ENCODE results near the gene RAB40B. TPM values are rescaled to one million over a fixed set of nuclear protein-coding genes. Genes with fewer than 3 reads are reported as not detected.

The RAB40B gene
- polyA plus RNA-seq, 1 of the 3 experiments (the other 2 are of a cell fraction), result 20.7 TPM

DNA sequence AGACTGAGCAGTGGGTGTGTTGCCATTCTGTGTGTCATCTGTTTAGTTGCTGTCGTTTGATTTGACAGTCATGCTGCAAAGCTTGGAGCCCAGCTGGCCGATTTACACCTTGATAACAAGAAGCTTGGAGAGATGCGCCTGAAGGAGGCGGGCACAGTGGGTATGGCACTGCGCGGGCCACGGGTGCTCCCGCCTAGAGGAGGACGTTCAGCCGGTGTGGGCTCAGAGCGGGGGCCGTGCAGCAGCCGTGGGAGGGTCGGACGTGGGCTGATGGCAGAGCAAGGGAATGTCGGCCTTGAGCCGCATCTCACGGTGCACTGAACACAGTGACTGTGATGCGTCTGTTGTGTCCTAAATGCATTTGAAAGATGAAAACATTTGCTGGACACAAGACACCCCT, 21.7 kb upstream of the RAB40B start:
- POLR2A ChIA-PET, result no interaction called here
- H3K4me3 ChIP-seq (ENCODE audit: low read depth in 2 of 2, low read length in 1 of 2), result no peak overlapping the region
- CTCF ChIA-PET, result no interaction called here
- H3K9me3 ChIP-seq, result no peaks in the 10 kb centered on the region
- no peaks in the 10 kb centered on the region for H3K9me2 ChIP-seq
- no peak overlapping the region for H3K9ac ChIP-seq
- H3K79me2 ChIP-seq (ENCODE audit: insufficient read depth), result peaks cover 28% of the 10 kb centered on the region
- no peaks in the 10 kb centered on the region for H3K27me3 ChIP-seq (ENCODE audit: insufficient read depth)
- TF ChIP-seq NRF1 (IDR thresholded peaks at IDR 0.05; ENCODE audit: low read depth, low read length) (no peak), SIN3A (IDR thresholded peaks at IDR 0.05; ENCODE audit: borderline replicate concordance, low read depth, low read length) (no peak), NFIC (IDR thresholded peaks at IDR 0.05; ENCODE audit: borderline replicate concordance) (no peak), MEF2A (IDR thresholded peaks at IDR 0.05; ENCODE audit: borderline replicate concordance, low read depth) (no peak), RAD21 (IDR thresholded peaks at IDR 0.05; ENCODE audit: low read length) (no peak), ZBTB33 (IDR thresholded peaks at IDR 0.05; ENCODE audit: borderline replicate concordance, low read depth) (no peak), JUND (IDR thresholded peaks at IDR 0.05) (no peak), TCF12 (IDR thresholded peaks at IDR 0.05) (no peak), EP300 (IDR thresholded peaks at IDR 0.05; ENCODE audit: borderline replicate concordance in 1 of 2, low read depth in 1 of 2, low read length in 1 of 2) (no peak), MXI1 (IDR thresholded peaks at IDR 0.05; ENCODE audit: low read depth, low read length) (no peak)
- TF ChIP-seq, protein P1, sequence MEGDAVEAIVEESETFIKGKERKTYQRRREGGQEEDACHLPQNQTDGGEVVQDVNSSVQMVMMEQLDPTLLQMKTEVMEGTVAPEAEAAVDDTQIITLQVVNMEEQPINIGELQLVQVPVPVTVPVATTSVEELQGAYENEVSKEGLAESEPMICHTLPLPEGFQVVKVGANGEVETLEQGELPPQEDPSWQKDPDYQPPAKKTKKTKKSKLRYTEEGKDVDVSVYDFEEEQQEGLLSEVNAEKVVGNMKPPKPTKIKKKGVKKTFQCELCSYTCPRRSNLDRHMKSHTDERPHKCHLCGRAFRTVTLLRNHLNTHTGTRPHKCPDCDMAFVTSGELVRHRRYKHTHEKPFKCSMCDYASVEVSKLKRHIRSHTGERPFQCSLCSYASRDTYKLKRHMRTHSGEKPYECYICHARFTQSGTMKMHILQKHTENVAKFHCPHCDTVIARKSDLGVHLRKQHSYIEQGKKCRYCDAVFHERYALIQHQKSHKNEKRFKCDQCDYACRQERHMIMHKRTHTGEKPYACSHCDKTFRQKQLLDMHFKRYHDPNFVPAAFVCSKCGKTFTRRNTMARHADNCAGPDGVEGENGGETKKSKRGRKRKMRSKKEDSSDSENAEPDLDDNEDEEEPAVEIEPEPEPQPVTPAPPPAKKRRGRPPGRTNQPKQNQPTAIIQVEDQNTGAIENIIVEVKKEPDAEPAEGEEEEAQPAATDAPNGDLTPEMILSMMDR (IDR thresholded peaks at IDR 0.05), result no peak
- DNase-seq, result no peak
- WGBS (ENCODE audit: low lambda C conversion rate), result 91% methylated on average over 19 of the region's 19 CpGs
- H3K4me2 ChIP-seq, result no peak overlapping the region
- H4K20me1 ChIP-seq (ENCODE audit: insufficient read depth), result peaks cover 7% of the 10 kb centered on the region; the same call in 1 of the 2 replicates
- H3K4me1 ChIP-seq (ENCODE audit: control insufficient read depth in 1 of 2, insufficient read depth in 2 of 2, low read depth in 1 of 2, low read length in 1 of 2), result peaks cover 0 to 13% of the 10 kb centered on the region in 2 experiments; a peak in 1 of 4 replicates
- no peak overlapping the region for H2AFZ ChIP-seq (ENCODE audit: low read depth)
- peaks cover 5% of the 10 kb centered on the region for H3F3A ChIP-seq (replicated peaks; ENCODE audit: insufficient read depth)
- H3K27ac ChIP-seq (ENCODE audit: low read depth in 2 of 2, low read length in 1 of 2), result no peak overlapping the region
- H3K36me3 ChIP-seq (replicated peaks in 1 of 2; ENCODE audit: control insufficient read depth in 1 of 2, insufficient read depth in 2 of 2, low read length in 1 of 2), result peaks cover 24% of the 10 kb centered on the region in 2 experiments

DNA sequence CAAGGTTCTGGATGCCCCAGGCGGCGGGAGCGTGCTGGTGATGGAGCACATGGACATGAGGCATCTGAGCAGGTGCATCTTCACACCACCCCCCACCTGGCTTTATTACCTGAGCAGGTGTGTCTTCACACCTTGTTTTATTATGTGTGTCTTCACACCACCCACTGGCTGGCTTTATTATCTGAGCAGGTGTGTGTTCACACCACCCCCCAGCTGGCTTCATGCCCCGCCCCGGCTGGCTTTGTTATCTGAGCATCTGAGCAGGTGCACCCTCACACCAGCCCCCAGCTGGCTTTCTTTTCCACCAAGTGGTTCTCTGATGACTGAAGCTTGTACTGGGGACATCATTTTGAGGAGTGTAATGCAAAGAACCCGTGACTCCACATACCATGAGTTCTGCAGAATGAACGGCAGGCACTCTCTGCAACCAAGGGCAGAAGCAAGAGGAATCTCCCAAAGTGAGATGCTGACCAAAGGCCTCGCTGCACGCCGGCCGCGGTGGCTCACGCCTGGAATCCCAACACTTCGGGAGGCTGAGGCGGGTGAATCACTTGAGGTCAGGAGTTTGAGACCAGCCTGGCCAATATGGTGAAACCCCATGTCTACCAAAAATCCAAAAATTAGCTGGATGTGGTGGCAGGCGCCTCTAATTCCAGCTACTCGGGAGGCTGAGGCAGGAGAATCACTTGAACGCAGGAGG, 20.6 kb upstream of the RAB40B start:
- peaks cover 0 to 13% of the 10 kb centered on the region in 2 experiments; a peak in 1 of 4 replicates for H3K4me1 ChIP-seq (ENCODE audit: control insufficient read depth in 1 of 2, insufficient read depth in 2 of 2, low read depth in 1 of 2, low read length in 1 of 2)
- H4K20me1 ChIP-seq (ENCODE audit: insufficient read depth), result peaks cover 7% of the 10 kb centered on the region; the same call in 1 of the 2 replicates
- peaks cover 28% of the 10 kb centered on the region for H3K79me2 ChIP-seq (ENCODE audit: insufficient read depth)
- no peak overlapping the region for H3K27ac ChIP-seq (ENCODE audit: low read depth in 2 of 2, low read length in 1 of 2)
- no peak for DNase-seq
- peaks cover 5% of the 10 kb centered on the region for H3F3A ChIP-seq (replicated peaks; ENCODE audit: insufficient read depth)
- 97% methylated on average over 18 of the region's 18 CpGs for WGBS (ENCODE audit: low lambda C conversion rate)
- no peaks in the 10 kb centered on the region for H3K27me3 ChIP-seq (ENCODE audit: insufficient read depth)
- POLR2A ChIA-PET, result no interaction called here
- no peaks in the 10 kb centered on the region for H3K9me3 ChIP-seq
- no peak overlapping the region for H3K9ac ChIP-seq
- no peak overlapping the region for H3K4me2 ChIP-seq
- no peaks in the 10 kb centered on the region for H3K9me2 ChIP-seq
- H3K4me3 ChIP-seq (ENCODE audit: low read depth in 2 of 2, low read length in 1 of 2), result no peak overlapping the region
- no peak overlapping the region for H2AFZ ChIP-seq (ENCODE audit: low read depth)
- H3K36me3 ChIP-seq (replicated peaks in 1 of 2; ENCODE audit: control insufficient read depth in 1 of 2, insufficient read depth in 2 of 2, low read length in 1 of 2), result peaks cover 24% of the 10 kb centered on the region in 2 experiments
- CTCF ChIA-PET, result no interaction called here
- TF ChIP-seq PBX3 (IDR thresholded peaks at IDR 0.05) (no peak), USF1 (IDR thresholded peaks at IDR 0.05; ENCODE audit: borderline replicate concordance, low read depth) (no peak), FOXM1 (IDR thresholded peaks at IDR 0.05; ENCODE audit: low read depth) (no peak)
- TF ChIP-seq, protein P1 (IDR thresholded peaks at IDR 0.05), result no peak
